Esophagus muscularis mucosa (tissue), 4 donors: Measurements from ENCODE around the gene EIF4EBP2. TPM values are rescaled to one million over a fixed set of nuclear protein-coding genes. Genes with fewer than 3 reads are reported as not detected.

Source experiments
- DNase-seq: peaks from one replicate; pipeline ENCODE4 v3.0.0-alpha.2; 2017; ENCODE audit errors: extremely low spot score
- H3K27ac ChIP-seq, 4 donors: fragments of 200-600 bp; sonication (generic); replicated peaks in 1 of 4; 1 replicate in 3 of 4; 2 replicates in 1 of 4; pipeline ENCODE4 v1.5.1; 2016 to 2019; ENCODE audit warnings: mild to moderate bottlenecking in 1 of 4
- H3K27me3 ChIP-seq, 4 donors: fragments of 200-600 bp; sonication (generic); one replicate each; pipeline versions ENCODE4 v1.5.1 to v1.6.0; 2016 to 2019
- H3K36me3 ChIP-seq, 4 donors: fragments of 200-600 bp; sonication (generic); one replicate each; pipeline ENCODE4 v1.5.1; 2016 to 2019
- H3K4me1 ChIP-seq, 4 donors: fragments of 200-600 bp; sonication (generic); one replicate each; pipeline ENCODE4 v1.5.1; 2016 to 2019
- H3K4me3 ChIP-seq, 4 donors: fragments of 200-600 bp; sonication (generic); 1 replicate in 2 of 4; 2 replicates in 2 of 4; pipeline ENCODE4 v1.5.1; 2016 to 2019; ENCODE audit warnings: mild to moderate bottlenecking in 4 of 4, moderate library complexity in 1 of 4
- H3K9me3 ChIP-seq, 4 donors: fragments of 200-600 bp; sonication (generic); 1 replicate in 3 of 4; 2 replicates in 1 of 4; pipeline ENCODE4 v1.5.1; 2016 to 2019
- EP300 ChIP-seq: sonication (generic); formaldehyde crosslinking; IDR thresholded peaks from one replicate; pipeline ENCODE4 v1.6.1; 2017; ENCODE audit warnings: antibody characterized with exemption
- POLR2A ChIP-seq: fragments of 450-650 bp; IDR thresholded peaks from one replicate; pipeline ENCODE4 v1.6.1; 2017; ENCODE audit warnings: antibody characterized with exemption, moderate library complexity, mild to moderate bottlenecking, low read depth
- POLR2AphosphoS5 ChIP-seq, 2 donors: sonication (generic); formaldehyde crosslinking; IDR thresholded peaks; one replicate each; pipeline ENCODE4 v1.6.1; 2017; ENCODE audit warnings: antibody characterized with exemption in 2 of 2
- WGBS: methylation state at CpG from one replicate; pipeline ENCODE4 v1.1.5; 2018; 5-methylcytosine and 5-hydroxymethylcytosine counted together
- intact Hi-C: fragments of 100-400 bp; cut with DNase I; formaldehyde crosslinking; loops from one replicate; pipeline ENCODE4 v1.15.1; 2023
- total RNA-seq, 4 donors: library from RNA; depleted of rRNA; stranded (reverse); fragments of >200 nt; gene quantifications; one replicate each; pipeline versions ENCODE4 v1.1.0 to v1.2.1, GENCODE V29; 2016
- TF ChIP-seq, protein P1 (sequence below), 3 experiments: fragments of 200-600 bp in 2 of 3; fragments of 450-650 bp in 1 of 3; sonication (generic) in 2 of 3; IDR thresholded peaks; one replicate each; pipeline ENCODE4 v1.5.1; 2017 to 2019; ENCODE audit warnings: antibody characterized with exemption in 3 of 3, mild to moderate bottlenecking in 2 of 3, moderate library complexity in 1 of 3

Gene EIF4EBP2
- total RNA-seq, 4 donors from 2014 or later, result 73.6 to 99.9 (median 78.4) TPM

GRCh38 chr10:70381471-70382421 lies 22.2 kb upstream of the EIF4EBP2 start:
- Histone ChIP-seq H3K4me1 (peaks cover 19 to 43% (median 37%) of the 10 kb centered on the region in 4 donors), H3K27me3 (no peaks in the 10 kb centered on the region), H3K9me3 (peaks cover 0 to 6% (median 2%) of the 10 kb centered on the region in 4 donors), H3K4me3 (peak overlapping the region; percentile 72 to 83 (median 80)), H3K27ac (peak overlapping the region; percentile 74 to 91 (median 80)), H3K36me3 (no peaks in the 10 kb centered on the region)
- no peak for DNase-seq
- TF ChIP-seq POLR2A (peak; percentile 21), POLR2AphosphoS5 (IDR thresholded peaks at IDR 0.05) (peak in 1 of 2 donors; percentile 28), EP300 (no peak)
- intact Hi-C loops, result no loop called here
- WGBS, result 0% methylated on average over 7 of the region's 61 CpGs

DNA sequence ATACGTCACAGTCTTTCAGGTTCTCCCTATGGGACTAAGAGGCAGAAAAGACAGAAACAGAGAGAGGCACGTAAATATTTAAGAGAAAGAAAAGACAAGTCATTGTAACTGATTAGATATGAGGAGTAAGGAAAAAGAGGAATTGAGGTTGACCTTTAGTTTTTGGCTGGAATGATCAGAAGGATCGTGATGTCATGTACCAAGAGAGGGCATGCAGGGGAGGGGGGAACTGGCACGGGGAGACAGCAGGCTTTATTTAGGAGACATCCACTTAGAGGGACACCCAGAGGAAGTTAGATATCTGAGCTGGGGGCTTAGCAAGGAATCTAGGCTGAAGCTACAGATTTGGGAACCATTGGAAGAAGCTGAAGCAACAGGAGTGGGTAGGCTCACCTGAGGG lies 12.3 kb upstream of the EIF4EBP2 start:
- H3K9me3 ChIP-seq, result no peaks in the 10 kb centered on the region
- H3K27me3 ChIP-seq, result no peaks in the 10 kb centered on the region
- peaks cover 0 to 5% (median 2%) of the 10 kb centered on the region in 4 donors for H3K4me1 ChIP-seq
- no peak for DNase-seq
- H3K27ac ChIP-seq, result no peak overlapping the region
- no peak for TF ChIP-seq POLR2A
- TF ChIP-seq, protein P1, sequence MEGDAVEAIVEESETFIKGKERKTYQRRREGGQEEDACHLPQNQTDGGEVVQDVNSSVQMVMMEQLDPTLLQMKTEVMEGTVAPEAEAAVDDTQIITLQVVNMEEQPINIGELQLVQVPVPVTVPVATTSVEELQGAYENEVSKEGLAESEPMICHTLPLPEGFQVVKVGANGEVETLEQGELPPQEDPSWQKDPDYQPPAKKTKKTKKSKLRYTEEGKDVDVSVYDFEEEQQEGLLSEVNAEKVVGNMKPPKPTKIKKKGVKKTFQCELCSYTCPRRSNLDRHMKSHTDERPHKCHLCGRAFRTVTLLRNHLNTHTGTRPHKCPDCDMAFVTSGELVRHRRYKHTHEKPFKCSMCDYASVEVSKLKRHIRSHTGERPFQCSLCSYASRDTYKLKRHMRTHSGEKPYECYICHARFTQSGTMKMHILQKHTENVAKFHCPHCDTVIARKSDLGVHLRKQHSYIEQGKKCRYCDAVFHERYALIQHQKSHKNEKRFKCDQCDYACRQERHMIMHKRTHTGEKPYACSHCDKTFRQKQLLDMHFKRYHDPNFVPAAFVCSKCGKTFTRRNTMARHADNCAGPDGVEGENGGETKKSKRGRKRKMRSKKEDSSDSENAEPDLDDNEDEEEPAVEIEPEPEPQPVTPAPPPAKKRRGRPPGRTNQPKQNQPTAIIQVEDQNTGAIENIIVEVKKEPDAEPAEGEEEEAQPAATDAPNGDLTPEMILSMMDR (IDR thresholded peaks at IDR 0.05), result no peak
- no peak for TF ChIP-seq EP300
- no peak for TF ChIP-seq POLR2AphosphoS5 (IDR thresholded peaks at IDR 0.05)
- no peak overlapping the region for H3K4me3 ChIP-seq
- intact Hi-C loops, result no loop called here
- WGBS, result 60% methylated on average over 4 of the region's 4 CpGs
- H3K36me3 ChIP-seq, result no peaks in the 10 kb centered on the region

GRCh38 chr10:70396140-70396539 lies 7.8 kb upstream of the EIF4EBP2 start:
- whole genome bisulfite sequencing, result 100% methylated on average over 1 of the region's 1 CpG
- intact Hi-C loops, result no loop called here

GRCh38 chr10:70399177-70399576 lies 4.8 kb upstream of the EIF4EBP2 start:
- no peaks in the 10 kb centered on the region for H3K9me3 ChIP-seq
- DNase-seq, result no peak
- 82% methylated on average over 3 of the region's 3 CpGs for WGBS
- H3K27me3 ChIP-seq, result no peaks in the 10 kb centered on the region
- no peak overlapping the region for H3K4me3 ChIP-seq
- no peaks in the 10 kb centered on the region for H3K36me3 ChIP-seq
- H3K27ac ChIP-seq, result no peak overlapping the region
- peaks cover 0 to 7% (median 6%) of the 10 kb centered on the region in 4 donors for H3K4me1 ChIP-seq
- intact Hi-C loops, result no loop called here
- TF ChIP-seq POLR2AphosphoS5 (IDR thresholded peaks at IDR 0.05), result no peak

More at GRCh38 chr10:70396140-70396539, 7.8 kb upstream of the EIF4EBP2 start:
- Histone ChIP-seq H3K4me3 (no peak overlapping the region), H3K27me3 (no peaks in the 10 kb centered on the region), H3K36me3 (no peaks in the 10 kb centered on the region), H3K9me3 (no peaks in the 10 kb centered on the region), H3K27ac (no peak overlapping the region), H3K4me1 (no peaks in the 10 kb centered on the region)
- no peak for TF ChIP-seq EP300
- TF ChIP-seq, protein P1 (IDR thresholded peaks at IDR 0.05), result no peak
- TF ChIP-seq POLR2A, result no peak
- no peak for TF ChIP-seq POLR2AphosphoS5 (IDR thresholded peaks at IDR 0.05)
- no peak for DNase-seq

- Histone ChIP-seq H3K4me3 (peak overlapping the region; percentile 74 to 92 (median 82)), H3K4me1 (peaks cover 17 to 36% (median 35%) of the 10 kb centered on the region in 4 donors), H3K27ac (peak overlapping the region; percentile 96 to 99 (median 98)), H3K36me3 (no peaks in the 10 kb centered on the region), H3K9me3 (no peaks in the 10 kb centered on the region), H3K27me3 (no peaks in the 10 kb centered on the region)
- DNase-seq, result no peak
- intact Hi-C loops, result no loop called here
- WGBS, result 2% methylated on average over 12 of the region's 12 CpGs
- TF ChIP-seq EP300 (no peak), POLR2AphosphoS5 (IDR thresholded peaks at IDR 0.05) (no peak), POLR2A (no peak)
- TF ChIP-seq, protein P1 (IDR thresholded peaks at IDR 0.05), result no peak
Measured at GRCh38 chr10:70403483-70404035, 386 bp upstream of the EIF4EBP2 start.
